Uterus (tissue), 4 donors: Measurements from ENCODE around the gene NXN. TPM values are rescaled to one million over a fixed set of nuclear protein-coding genes. Genes with fewer than 3 reads are reported as not detected.
"Not testable (repeated sequence)": the region's sequence is repeated elsewhere in the genome, so short reads cannot be mapped to it uniquely, and the experiment has no call there.

Experiments
- DNase-seq, 2 donors: peaks; one replicate each; pipeline ENCODE4 v3.0.0-alpha.2; 2019 to 2020
- H3K27ac ChIP-seq, 2 donors: fragments of 200-600 bp; sonication (generic); 1 replicate in 1 of 2; 2 replicates in 1 of 2; pipeline ENCODE4 v1.5.1; 2016 to 2018
- H3K27me3 ChIP-seq, 2 donors: fragments of 200-600 bp; sonication (generic); one replicate each; pipeline ENCODE4 v1.5.1; 2018 to 2019; ENCODE audit warnings: control low read depth in 1 of 2
- H3K36me3 ChIP-seq, 2 donors: fragments of 200-600 bp; sonication (generic); one replicate each; pipeline ENCODE4 v1.5.1; 2019; ENCODE audit warnings: control low read depth in 1 of 2
- H3K4me1 ChIP-seq, 2 donors: fragments of 200-600 bp; sonication (generic); one replicate each; pipeline ENCODE4 v1.5.1; 2018 to 2019; ENCODE audit warnings: control low read depth in 1 of 2
- H3K4me3 ChIP-seq, 2 donors: fragments of 200-600 bp; sonication (generic); 1 replicate in 1 of 2; 2 replicates in 1 of 2; pipeline ENCODE4 v1.5.1; 2018 to 2019; ENCODE audit warnings: mild to moderate bottlenecking in 1 of 2
- H3K9me3 ChIP-seq, 2 donors: fragments of 200-600 bp; sonication (generic); one replicate each; pipeline ENCODE4 v1.5.1; 2019; ENCODE audit warnings: control low read depth in 1 of 2
- POLR2A ChIP-seq, 2 donors: fragments of 450-650 bp; IDR thresholded peaks; one replicate each; pipeline ENCODE4 v1.6.1; 2016; ENCODE audit warnings: antibody characterized with exemption in 2 of 2, mild to moderate bottlenecking in 1 of 2, moderate library complexity in 1 of 2
- intact Hi-C: fragments of 100-400 bp; cut with DNase I; formaldehyde crosslinking; loops from one replicate; pipeline ENCODE4 v1.15.1; 2023; ENCODE audit warnings: low total_unique reads
- total RNA-seq, 4 donors: library from RNA; depleted of rRNA in 3 of 4; stranded (reverse); fragments of >200 nt in 3 of 4; gene quantifications; one replicate each; pipeline versions ENCODE4 v1.1.0 to v1.2.4, GENCODE V29; 2014 to 2023
- TF ChIP-seq, protein P1 (sequence below), 4 experiments: fragments of 200-600 bp in 2 of 4; fragments of 450-650 bp in 2 of 4; sonication (generic) in 2 of 4; IDR thresholded peaks; one replicate each; pipeline ENCODE4 v1.5.1; 2016 to 2019; ENCODE audit warnings: antibody characterized with exemption in 4 of 4, mild to moderate bottlenecking in 2 of 4, moderate library complexity in 1 of 4
- donor health status: DM: yes; HTN: yes; CAD: no.

The NXN gene
- total RNA-seq, 4 donors from 2014 or later: 6.5 to 99.0 (median 49.9) TPM

DNA sequence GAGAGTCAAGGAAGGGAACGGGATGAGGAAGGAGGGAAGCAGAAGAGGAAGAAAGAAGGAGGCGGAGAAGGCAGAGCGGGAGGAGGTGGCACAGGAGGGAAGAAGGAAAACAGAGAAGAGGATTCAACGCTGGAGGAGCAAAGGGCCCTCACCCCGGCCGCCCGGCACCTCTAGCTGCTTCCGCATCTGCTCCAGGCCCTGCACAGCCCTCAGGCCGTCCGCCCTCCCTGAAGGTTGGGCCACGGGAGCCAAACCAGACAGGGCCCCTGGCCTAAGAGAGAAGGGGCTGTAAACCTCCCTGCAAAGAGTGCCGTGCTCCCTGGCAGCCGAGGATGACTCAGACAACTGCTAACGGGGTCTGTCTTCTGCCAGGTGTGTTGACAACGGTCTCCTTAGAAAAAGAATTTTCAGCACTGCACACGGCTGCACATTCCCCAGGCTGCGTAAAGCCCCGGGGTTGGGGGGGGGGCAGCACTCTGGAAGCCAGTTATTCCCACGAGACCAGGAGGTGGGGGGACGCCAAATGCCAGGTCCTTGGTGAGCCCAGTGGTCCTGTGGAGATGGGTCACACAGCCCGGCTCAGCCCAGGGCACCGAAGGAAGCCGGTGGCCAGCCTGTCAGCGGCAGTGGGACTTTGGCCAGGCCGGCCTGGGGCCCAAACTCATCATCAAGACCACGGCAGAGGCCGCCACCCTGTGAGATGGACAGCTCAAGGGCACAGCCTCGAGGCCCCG is 168.4 kb downstream of the NXN start:
- Histone ChIP-seq H3K4me1 (no peaks in the 10 kb centered on the region), H3K9me3 (no peaks in the 10 kb centered on the region), H3K4me3 (no peak overlapping the region), H3K36me3 (no peaks in the 10 kb centered on the region), H3K27ac (no peak overlapping the region), H3K27me3 (no peaks in the 10 kb centered on the region)
- TF ChIP-seq POLR2A (IDR thresholded peaks at IDR 0.05): no peak
- TF ChIP-seq, protein P1, sequence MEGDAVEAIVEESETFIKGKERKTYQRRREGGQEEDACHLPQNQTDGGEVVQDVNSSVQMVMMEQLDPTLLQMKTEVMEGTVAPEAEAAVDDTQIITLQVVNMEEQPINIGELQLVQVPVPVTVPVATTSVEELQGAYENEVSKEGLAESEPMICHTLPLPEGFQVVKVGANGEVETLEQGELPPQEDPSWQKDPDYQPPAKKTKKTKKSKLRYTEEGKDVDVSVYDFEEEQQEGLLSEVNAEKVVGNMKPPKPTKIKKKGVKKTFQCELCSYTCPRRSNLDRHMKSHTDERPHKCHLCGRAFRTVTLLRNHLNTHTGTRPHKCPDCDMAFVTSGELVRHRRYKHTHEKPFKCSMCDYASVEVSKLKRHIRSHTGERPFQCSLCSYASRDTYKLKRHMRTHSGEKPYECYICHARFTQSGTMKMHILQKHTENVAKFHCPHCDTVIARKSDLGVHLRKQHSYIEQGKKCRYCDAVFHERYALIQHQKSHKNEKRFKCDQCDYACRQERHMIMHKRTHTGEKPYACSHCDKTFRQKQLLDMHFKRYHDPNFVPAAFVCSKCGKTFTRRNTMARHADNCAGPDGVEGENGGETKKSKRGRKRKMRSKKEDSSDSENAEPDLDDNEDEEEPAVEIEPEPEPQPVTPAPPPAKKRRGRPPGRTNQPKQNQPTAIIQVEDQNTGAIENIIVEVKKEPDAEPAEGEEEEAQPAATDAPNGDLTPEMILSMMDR (IDR thresholded peaks at IDR 0.05): no peak
- intact Hi-C loops: no loop called here
- no peak for DNase-seq

DNA sequence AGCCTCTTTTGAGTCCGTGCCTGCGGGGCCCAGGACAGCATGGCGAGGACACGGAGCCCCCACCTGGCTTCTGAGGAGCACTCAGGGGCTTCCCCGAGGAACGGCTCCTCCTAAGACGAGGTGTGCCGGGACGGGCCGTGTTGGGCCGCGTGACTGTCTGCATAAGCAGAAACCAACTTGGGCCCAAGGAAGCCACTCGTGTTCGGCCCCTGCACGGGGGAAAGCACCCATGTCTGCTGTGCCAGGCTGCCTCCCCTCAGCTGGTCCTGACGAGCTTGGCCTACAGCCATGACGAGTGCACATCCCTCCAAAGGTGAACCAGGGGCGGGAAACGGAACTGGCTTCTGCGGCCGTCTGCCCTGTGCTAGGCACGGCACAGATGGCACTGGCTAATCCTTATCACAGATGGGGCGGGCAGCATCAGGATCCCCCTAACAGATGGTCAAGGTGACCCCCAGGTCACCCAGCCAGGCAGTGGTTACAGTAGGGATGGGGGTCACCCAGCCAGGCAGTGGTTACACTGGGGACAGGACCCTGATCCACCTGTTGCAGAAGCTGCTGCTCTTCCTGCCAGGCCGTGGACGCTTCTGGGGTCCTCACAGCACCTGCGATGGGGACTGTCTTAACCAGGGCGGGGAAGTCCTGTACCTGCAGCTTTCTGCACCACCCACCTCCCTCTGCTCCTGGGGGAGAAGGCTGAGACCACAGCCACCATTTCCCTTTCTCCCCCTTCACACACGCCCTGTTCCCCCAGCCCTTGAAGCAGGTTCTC is 171.9 kb downstream of the NXN start:
- H3K9me3 ChIP-seq: no peaks in the 10 kb centered on the region
- no peaks in the 10 kb centered on the region for H3K36me3 ChIP-seq
- no peak overlapping the region for H3K4me3 ChIP-seq
- H3K4me1 ChIP-seq: no peaks in the 10 kb centered on the region
- H3K27me3 ChIP-seq: no peaks in the 10 kb centered on the region
- DNase-seq: no peak
- intact Hi-C loops: no loop called here
- H3K27ac ChIP-seq: no peak overlapping the region
- TF ChIP-seq, protein P1 (IDR thresholded peaks at IDR 0.05): no peak
- no peak for TF ChIP-seq POLR2A (IDR thresholded peaks at IDR 0.05)

DNA sequence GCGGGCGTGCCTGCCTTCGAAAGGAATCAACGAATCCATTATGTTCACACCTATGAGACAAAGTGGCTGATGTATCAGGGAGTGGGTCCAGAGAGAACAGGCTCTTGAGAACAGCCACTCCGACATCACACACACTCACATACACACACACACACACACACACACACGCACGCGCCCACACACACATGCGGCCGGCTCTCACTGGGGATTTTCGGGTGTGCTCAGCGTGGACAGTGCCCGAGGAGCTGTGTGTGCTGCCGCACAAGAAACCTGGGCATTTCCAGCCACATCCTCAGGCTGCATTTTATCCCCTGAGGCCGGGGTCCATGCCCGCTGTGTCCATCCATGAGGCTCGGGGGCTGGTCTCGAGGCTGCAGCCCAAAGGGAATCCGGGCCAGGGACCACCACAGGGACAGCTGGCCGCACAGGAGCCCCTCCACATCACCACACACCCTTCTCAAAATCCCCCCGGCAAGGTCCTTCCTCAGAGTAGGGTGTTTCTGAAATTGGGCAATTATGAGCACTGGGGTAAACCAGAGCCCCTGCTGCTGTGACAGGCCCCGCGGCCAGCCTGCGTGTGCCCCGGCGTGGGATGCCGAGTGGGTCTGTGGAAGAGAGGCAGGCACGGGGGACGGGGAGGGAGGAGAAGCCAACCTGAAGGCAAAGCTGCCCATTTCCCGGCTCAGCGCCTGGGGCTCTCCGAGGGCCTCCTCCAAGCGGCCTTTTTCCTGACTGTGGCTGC is 172.6 kb downstream of the NXN start:
- H3K36me3 ChIP-seq: no peaks in the 10 kb centered on the region
- DNase-seq: no peak
- TF ChIP-seq, protein P1 (IDR thresholded peaks at IDR 0.05): no peak
- TF ChIP-seq POLR2A (IDR thresholded peaks at IDR 0.05): no peak
- H3K4me1 ChIP-seq: no peaks in the 10 kb centered on the region
- intact Hi-C loops: no loop called here
- H3K9me3 ChIP-seq: no peaks in the 10 kb centered on the region
- no peak overlapping the region for H3K27ac ChIP-seq
- H3K4me3 ChIP-seq: no peak overlapping the region
- no peaks in the 10 kb centered on the region for H3K27me3 ChIP-seq

DNA sequence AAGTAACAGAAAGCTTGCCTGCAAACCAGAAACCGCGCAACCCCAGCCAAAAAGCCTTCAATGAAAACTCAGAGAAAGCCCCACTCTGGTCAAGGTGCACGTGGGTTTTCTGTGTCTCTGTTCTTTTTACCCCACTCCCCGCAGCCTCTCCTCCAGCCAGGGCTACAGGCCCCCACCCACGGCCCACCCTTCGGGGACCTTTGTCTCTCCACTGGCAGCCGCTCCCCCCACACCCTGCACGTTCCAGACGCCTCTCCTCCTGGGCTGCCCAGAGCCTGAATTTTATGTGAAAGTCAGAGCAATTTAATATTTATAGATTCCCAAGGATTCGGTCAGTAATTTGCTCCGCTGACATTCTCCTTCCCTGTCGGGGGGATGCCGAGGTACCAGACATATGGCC is 173.2 kb downstream of the NXN start:
- H3K4me3 ChIP-seq: no peak overlapping the region
- H3K4me1 ChIP-seq: no peaks in the 10 kb centered on the region
- H3K9me3 ChIP-seq: no peaks in the 10 kb centered on the region
- H3K27me3 ChIP-seq: no peaks in the 10 kb centered on the region
- no peak for TF ChIP-seq POLR2A (IDR thresholded peaks at IDR 0.05)
- TF ChIP-seq, protein P1 (IDR thresholded peaks at IDR 0.05): no peak
- intact Hi-C loops: no loop called here
- no peaks in the 10 kb centered on the region for H3K36me3 ChIP-seq
- H3K27ac ChIP-seq: no peak overlapping the region
- no peak for DNase-seq

DNA sequence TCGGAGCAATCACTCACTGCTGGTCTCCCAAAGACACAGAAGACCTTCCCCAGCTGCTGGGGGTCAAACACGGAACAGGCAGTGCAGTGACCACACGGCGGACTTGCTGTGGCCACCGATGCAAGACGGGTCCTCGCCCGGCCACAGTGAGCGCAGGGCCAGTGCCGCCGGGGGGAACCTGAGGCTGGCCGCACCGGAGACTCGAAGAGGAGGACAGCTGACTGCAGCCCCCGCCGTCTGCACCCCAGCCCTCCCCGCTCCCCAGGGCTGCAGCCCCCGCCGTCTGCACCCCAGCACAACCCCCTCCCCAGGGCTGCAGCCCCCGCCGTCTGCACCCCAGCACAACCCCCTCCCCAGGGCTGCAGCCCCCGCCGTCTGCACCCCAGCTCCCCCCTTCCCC is 173.7 kb downstream of the NXN start:
- H3K27me3 ChIP-seq, H3K9me3 ChIP-seq, H3K4me1 ChIP-seq, H3K36me3 ChIP-seq, H3K4me3 ChIP-seq, H3K27ac ChIP-seq, DNase-seq, intact Hi-C loops: not testable (repeated sequence)
